SK-N-SH treated with all-trans-retinoic acid at 6 μM for 48 hours (cell line): ENCODE measurements around the gene CLDN2.

Experiments
- ARNTL ChIP-seq: fragments of 450-650 bp; formaldehyde crosslinking; IDR thresholded peaks from 2 replicates; pipeline ENCODE4 v1.5.0; 2020; ENCODE audit warnings: low read depth, mild to moderate bottlenecking, moderate library complexity, borderline replicate concordance
- CREB5 ChIP-seq: fragments of 250-450 bp; sonication (Bioruptor Pico); IDR thresholded peaks from 2 replicates; pipeline ENCODE4 v1.5.1; 2020; ENCODE audit warnings: low read depth, mild to moderate bottlenecking, moderate library complexity
- CSDC2 ChIP-seq: fragments of 250-450 bp; sonication (Bioruptor Pico); IDR thresholded peaks from 2 replicates; pipeline ENCODE4 v1.5.0; 2020; ENCODE audit warnings: mild to moderate bottlenecking, moderate library complexity
- CSRNP3 ChIP-seq: fragments of 250-450 bp; sonication (Bioruptor Pico); IDR thresholded peaks from 2 replicates; pipeline ENCODE4 v1.5.1; 2021; ENCODE audit warnings: mild to moderate bottlenecking, moderate library complexity
- GLIS3 ChIP-seq: fragments of 250-450 bp; sonication (Bioruptor Pico); IDR thresholded peaks from 2 replicates; pipeline ENCODE4 v1.5.0; 2020; ENCODE audit warnings: mild to moderate bottlenecking, moderate library complexity
- ISL1 ChIP-seq: fragments of 250-450 bp; sonication (Bioruptor Pico); IDR thresholded peaks from 2 replicates; pipeline ENCODE4 v2.1.2; 2022; ENCODE audit warnings: mild to moderate bottlenecking, moderate library complexity
- PATZ1 ChIP-seq: fragments of 250-450 bp; sonication (Bioruptor Pico); IDR thresholded peaks from 2 replicates; pipeline ENCODE4 v1.8.0; 2020; ENCODE audit warnings: mild to moderate bottlenecking, moderate library complexity, borderline replicate concordance
- TCF4 ChIP-seq: fragments of 250-450 bp; sonication (Bioruptor Pico); IDR thresholded peaks from 2 replicates; pipeline ENCODE4 v1.8.0; 2021; ENCODE audit warnings: mild to moderate bottlenecking, moderate library complexity, borderline replicate concordance
- TSHZ2 ChIP-seq: fragments of 250-450 bp; sonication (Bioruptor Pico); IDR thresholded peaks from 2 replicates; pipeline ENCODE4 v1.5.0; 2020; ENCODE audit warnings: mild to moderate bottlenecking, moderate library complexity
- ZC3H10 ChIP-seq: fragments of 250-450 bp; sonication (Bioruptor Pico); IDR thresholded peaks from 2 replicates; pipeline ENCODE4 v1.5.1; 2021; ENCODE audit warnings: mild to moderate bottlenecking, moderate library complexity
- ZFP3 ChIP-seq: fragments of 250-450 bp; sonication (Bioruptor Pico); IDR thresholded peaks from 2 replicates; pipeline ENCODE4 v1.5.0; 2020; ENCODE audit warnings: mild to moderate bottlenecking, moderate library complexity
- ZFP30 ChIP-seq: fragments of 450-650 bp; formaldehyde crosslinking; IDR thresholded peaks from 2 replicates; pipeline ENCODE4 v1.5.0; 2022; ENCODE audit warnings: mild to moderate bottlenecking, moderate library complexity

GRCh38 chrX:106954041-106954440, 33.8 kb downstream of the CLDN2 start:
- TF ChIP-seq TCF4: no peak
- TF ChIP-seq CSRNP3 (CRISPR knock-in tag): no peak
- no peak for TF ChIP-seq CSDC2
- TF ChIP-seq ZFP30 (CRISPR knock-in tag): no peak
- no peak for TF ChIP-seq CREB5 (CRISPR knock-in tag)
- no peak for TF ChIP-seq ZC3H10 (CRISPR knock-in tag)
- TF ChIP-seq TSHZ2 (CRISPR knock-in tag): no peak
- no peak for TF ChIP-seq PATZ1 (CRISPR knock-in tag)
- no peak for TF ChIP-seq ARNTL (CRISPR knock-in tag)
- TF ChIP-seq ISL1 (CRISPR knock-in tag): no peak
- TF ChIP-seq GLIS3 (CRISPR knock-in tag): no peak
- no peak for TF ChIP-seq ZFP3 (CRISPR knock-in tag)
